Loucy (cell line): Measurements from ENCODE around the gene ASPSCR1.

Experiments used
- H2AFZ ChIP-seq: fragments of 200-600 bp; sonication (generic); 2 replicates; pipeline ENCODE4 v1.6.0; 2016; ENCODE audit warnings: antibody characterized with exemption, mild to moderate bottlenecking, low read length, moderate library complexity
- H3F3A ChIP-seq: fragments of 200-600 bp; 2 replicates; pipeline ENCODE4 v1.6.0; 2016; ENCODE audit warnings: antibody characterized with exemption, low read depth, mild to moderate bottlenecking
- H3K27me3 ChIP-seq: fragments of 200-600 bp; sonication (generic); 2 replicates; pipeline ENCODE4 v1.6.1; 2014; ENCODE audit warnings: low read length, mild to moderate bottlenecking; ENCODE audit not compliant: insufficient read depth, poor library complexity, severe bottlenecking
- H3K36me3 ChIP-seq: fragments of 200-600 bp; sonication (generic); 2 replicates; pipeline ENCODE4 v1.6.1; 2016; ENCODE audit warnings: low read length; ENCODE audit not compliant: insufficient read depth
- H3K4me1 ChIP-seq: fragments of 200-600 bp; sonication (generic); 2 replicates; pipeline ENCODE4 v1.5.1; 2014; ENCODE audit warnings: low read length, mild to moderate bottlenecking; ENCODE audit not compliant: insufficient read depth, poor library complexity, severe bottlenecking
- H3K4me2 ChIP-seq: fragments of 200-600 bp; sonication (generic); 2 replicates; pipeline ENCODE4 v1.6.0; 2014; ENCODE audit warnings: antibody characterized with exemption, low read length, low read depth, mild to moderate bottlenecking; ENCODE audit not compliant: poor library complexity, severe bottlenecking
- H3K4me3 ChIP-seq: fragments of 200-600 bp; sonication (generic); 2 replicates; pipeline ENCODE4 v1.5.1; 2014; ENCODE audit warnings: low read length, mild to moderate bottlenecking, mixed read lengths; ENCODE audit not compliant: poor library complexity, severe bottlenecking
- H3K79me2 ChIP-seq: fragments of 200-600 bp; sonication (generic); 2 replicates; pipeline ENCODE4 v1.6.1; 2014; ENCODE audit warnings: low read length; ENCODE audit not compliant: insufficient read depth
- H3K9ac ChIP-seq: fragments of 200-600 bp; sonication (generic); 2 replicates; pipeline ENCODE4 v1.6.0; 2014; ENCODE audit warnings: mild to moderate bottlenecking, low read depth, low read length, moderate library complexity; ENCODE audit not compliant: poor library complexity, severe bottlenecking
- H3K9me2 ChIP-seq: fragments of 200-600 bp; sonication (generic); replicated peaks from 2 replicates; pipeline ENCODE4 v1.6.1; 2016; ENCODE audit warnings: low read depth, low read length, mixed read lengths
- H3K9me3 ChIP-seq: fragments of 200-600 bp; sonication (generic); 2 replicates; pipeline ENCODE4 v1.6.1; 2014; ENCODE audit warnings: mild to moderate bottlenecking, antibody characterized with exemption, low read length, low read depth; ENCODE audit not compliant: insufficient read depth
- H4K20me1 ChIP-seq: fragments of 200-600 bp; sonication (generic); 2 replicates; pipeline ENCODE4 v1.6.0; 2014; ENCODE audit warnings: antibody characterized with exemption, low read length, mild to moderate bottlenecking; ENCODE audit not compliant: insufficient read depth, poor library complexity, severe bottlenecking
- CTCF ChIP-seq: fragments of 200-600 bp; sonication (generic); conservative IDR thresholded peaks from 2 replicates; pipeline ENCODE4 v1.5.1; 2014; ENCODE audit warnings: mild to moderate bottlenecking, antibody characterized with exemption, low read length
- EZH2phosphoT487 ChIP-seq: fragments of 200-600 bp; IDR thresholded peaks from 2 replicates; pipeline ENCODE4 v1.6.1; 2018; ENCODE audit warnings: antibody characterized with exemption, mild to moderate bottlenecking, moderate library complexity, borderline replicate concordance

The ASPSCR1 gene

GRCh38 chr17:82060001-82060380 is 82.6 kb downstream of the ASPSCR1 start:
- no peaks in the 10 kb centered on the region for H3F3A ChIP-seq
- H3K36me3 ChIP-seq: peaks cover 34% of the 10 kb centered on the region; the same call in 1 of the 2 replicates
- no peaks in the 10 kb centered on the region for H3K27me3 ChIP-seq
- H3K4me2 ChIP-seq: no peak overlapping the region
- no peak overlapping the region for H3K9ac ChIP-seq
- H3K4me3 ChIP-seq: no peak overlapping the region
- H3K4me1 ChIP-seq: peaks cover 8% of the 10 kb centered on the region
- H3K79me2 ChIP-seq: peaks cover 17% of the 10 kb centered on the region
- no peaks in the 10 kb centered on the region for H3K9me2 ChIP-seq
- H4K20me1 ChIP-seq: peaks cover 3% of the 10 kb centered on the region
- H3K9me3 ChIP-seq: no peaks in the 10 kb centered on the region
- TF ChIP-seq EZH2phosphoT487 (no peak), CTCF (no peak)
- H2AFZ ChIP-seq: no peak overlapping the region

GRCh38 chr17:82060614-82061013 is 83.2 kb downstream of the ASPSCR1 start:
- H3K4me3 ChIP-seq: no peak overlapping the region
- H4K20me1 ChIP-seq: peaks cover 4% of the 10 kb centered on the region
- no peaks in the 10 kb centered on the region for H3K9me2 ChIP-seq
- no peak overlapping the region for H3K9ac ChIP-seq
- H3K79me2 ChIP-seq: peaks cover 21% of the 10 kb centered on the region
- H3K4me2 ChIP-seq: no peak overlapping the region
- H3F3A ChIP-seq: no peaks in the 10 kb centered on the region
- peaks cover 9% of the 10 kb centered on the region for H3K4me1 ChIP-seq
- no peaks in the 10 kb centered on the region for H3K9me3 ChIP-seq
- TF ChIP-seq CTCF (no peak), EZH2phosphoT487 (no peak)
- H3K27me3 ChIP-seq: no peaks in the 10 kb centered on the region
- no peak overlapping the region for H2AFZ ChIP-seq
- peaks cover 34% of the 10 kb centered on the region; the same call in 1 of the 2 replicates for H3K36me3 ChIP-seq

- Histone ChIP-seq H3K4me3 (no peak overlapping the region), H3K36me3 (peaks cover 27% of the 10 kb centered on the region; the same call in 1 of the 2 replicates), H3K4me2 (no peak overlapping the region), H3K9me2 (no peaks in the 10 kb centered on the region), H3K27me3 (no peaks in the 10 kb centered on the region), H3K9me3 (no peaks in the 10 kb centered on the region), H3F3A (no peaks in the 10 kb centered on the region), H4K20me1 (peaks cover 4% of the 10 kb centered on the region), H2AFZ (no peak overlapping the region), H3K79me2 (peaks cover 21% of the 10 kb centered on the region), H3K4me1 (peaks cover 12% of the 10 kb centered on the region), H3K9ac (no peak overlapping the region)
- TF ChIP-seq EZH2phosphoT487 (no peak), CTCF (no peak)
Measured at GRCh38 chr17:82061047-82061925, 83.9 kb downstream of the ASPSCR1 start.
